NB4 (cell line): Measurements from ENCODE around the gene MRM1.

ENCODE experiments used
- MYC ChIP-seq: IDR thresholded peaks from 2 replicates; pipeline ENCODE4 v1.6.1; 2011; ENCODE audit warnings: low read depth, low read length
- POLR2A ChIP-seq: IDR thresholded peaks from 2 replicates; pipeline ENCODE4 v1.6.1; 2011; ENCODE audit warnings: mild to moderate bottlenecking; ENCODE audit not compliant: insufficient read length; ENCODE audit errors: extremely low read depth
- TF ChIP-seq, protein P1 (sequence below): IDR thresholded peaks from 2 replicates; pipeline ENCODE4 v1.6.1; 2011; ENCODE audit warnings: low read depth, low read length
- TF ChIP-seq, protein P2 (sequence below): IDR thresholded peaks from one replicate; pipeline ENCODE4 v1.5.1; 2012; ENCODE audit warnings: low read depth, low read length

DNA sequence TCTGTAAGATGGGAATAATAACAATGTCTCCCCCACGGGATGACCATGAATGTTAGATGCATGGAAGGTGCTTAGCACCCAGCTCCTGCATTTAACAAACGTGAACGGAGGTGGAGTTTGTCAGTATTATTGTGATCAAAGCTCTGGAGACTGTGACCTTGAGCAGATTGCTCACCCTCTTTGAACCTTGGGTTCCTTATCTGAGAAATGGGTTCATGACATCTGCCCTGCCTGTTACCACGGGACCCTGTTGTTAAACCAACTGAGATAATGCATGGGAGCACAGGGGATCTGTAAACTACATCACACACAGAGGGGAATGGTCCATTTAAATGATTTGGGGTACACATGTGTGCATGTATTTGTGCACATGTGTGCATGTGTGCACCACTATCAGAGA, 29.6 kb downstream of the MRM1 start:
- TF ChIP-seq, protein P1, sequence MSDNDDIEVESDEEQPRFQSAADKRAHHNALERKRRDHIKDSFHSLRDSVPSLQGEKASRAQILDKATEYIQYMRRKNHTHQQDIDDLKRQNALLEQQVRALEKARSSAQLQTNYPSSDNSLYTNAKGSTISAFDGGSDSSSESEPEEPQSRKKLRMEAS = no peak
- TF ChIP-seq POLR2A (no peak), MYC (no peak)
- TF ChIP-seq, protein P2, sequence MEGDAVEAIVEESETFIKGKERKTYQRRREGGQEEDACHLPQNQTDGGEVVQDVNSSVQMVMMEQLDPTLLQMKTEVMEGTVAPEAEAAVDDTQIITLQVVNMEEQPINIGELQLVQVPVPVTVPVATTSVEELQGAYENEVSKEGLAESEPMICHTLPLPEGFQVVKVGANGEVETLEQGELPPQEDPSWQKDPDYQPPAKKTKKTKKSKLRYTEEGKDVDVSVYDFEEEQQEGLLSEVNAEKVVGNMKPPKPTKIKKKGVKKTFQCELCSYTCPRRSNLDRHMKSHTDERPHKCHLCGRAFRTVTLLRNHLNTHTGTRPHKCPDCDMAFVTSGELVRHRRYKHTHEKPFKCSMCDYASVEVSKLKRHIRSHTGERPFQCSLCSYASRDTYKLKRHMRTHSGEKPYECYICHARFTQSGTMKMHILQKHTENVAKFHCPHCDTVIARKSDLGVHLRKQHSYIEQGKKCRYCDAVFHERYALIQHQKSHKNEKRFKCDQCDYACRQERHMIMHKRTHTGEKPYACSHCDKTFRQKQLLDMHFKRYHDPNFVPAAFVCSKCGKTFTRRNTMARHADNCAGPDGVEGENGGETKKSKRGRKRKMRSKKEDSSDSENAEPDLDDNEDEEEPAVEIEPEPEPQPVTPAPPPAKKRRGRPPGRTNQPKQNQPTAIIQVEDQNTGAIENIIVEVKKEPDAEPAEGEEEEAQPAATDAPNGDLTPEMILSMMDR = no peak
